Measurements from ENCODE around the gene GPR132.

The GPR132 gene

DNA sequence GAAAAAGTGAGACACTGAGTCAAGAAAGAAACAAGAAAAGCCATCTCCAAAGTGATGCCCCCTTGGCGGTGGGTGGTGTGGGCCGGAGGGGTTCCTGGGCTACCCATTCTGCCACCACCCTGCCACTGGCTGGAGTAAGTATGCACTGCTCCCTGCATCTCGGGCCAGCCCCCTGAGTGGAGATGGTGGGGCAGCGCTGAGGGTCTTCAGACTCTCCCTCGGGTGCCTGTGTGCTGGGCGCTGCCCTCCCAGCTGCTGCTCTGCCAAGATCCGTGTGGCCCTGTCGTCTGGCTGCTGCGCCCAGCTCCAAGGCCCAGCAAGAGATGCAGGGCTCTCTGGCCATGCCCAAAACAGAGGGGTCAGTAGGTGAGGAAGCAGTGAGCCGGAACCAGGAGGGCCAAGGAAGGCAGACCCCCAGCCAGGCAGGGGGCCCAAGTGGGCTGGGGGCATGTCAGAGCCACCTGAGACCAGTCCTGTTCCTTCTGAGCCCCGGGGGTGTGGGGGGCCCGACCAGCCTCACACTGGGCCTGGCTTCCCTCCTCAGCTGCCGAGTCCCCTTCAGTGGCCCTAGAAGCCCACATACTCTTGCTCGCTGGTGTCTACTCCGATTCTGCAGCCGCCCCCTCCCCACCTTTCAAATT is 5.2 kb downstream of the GPR132 start:
- no peak for DNase-seq

DNA sequence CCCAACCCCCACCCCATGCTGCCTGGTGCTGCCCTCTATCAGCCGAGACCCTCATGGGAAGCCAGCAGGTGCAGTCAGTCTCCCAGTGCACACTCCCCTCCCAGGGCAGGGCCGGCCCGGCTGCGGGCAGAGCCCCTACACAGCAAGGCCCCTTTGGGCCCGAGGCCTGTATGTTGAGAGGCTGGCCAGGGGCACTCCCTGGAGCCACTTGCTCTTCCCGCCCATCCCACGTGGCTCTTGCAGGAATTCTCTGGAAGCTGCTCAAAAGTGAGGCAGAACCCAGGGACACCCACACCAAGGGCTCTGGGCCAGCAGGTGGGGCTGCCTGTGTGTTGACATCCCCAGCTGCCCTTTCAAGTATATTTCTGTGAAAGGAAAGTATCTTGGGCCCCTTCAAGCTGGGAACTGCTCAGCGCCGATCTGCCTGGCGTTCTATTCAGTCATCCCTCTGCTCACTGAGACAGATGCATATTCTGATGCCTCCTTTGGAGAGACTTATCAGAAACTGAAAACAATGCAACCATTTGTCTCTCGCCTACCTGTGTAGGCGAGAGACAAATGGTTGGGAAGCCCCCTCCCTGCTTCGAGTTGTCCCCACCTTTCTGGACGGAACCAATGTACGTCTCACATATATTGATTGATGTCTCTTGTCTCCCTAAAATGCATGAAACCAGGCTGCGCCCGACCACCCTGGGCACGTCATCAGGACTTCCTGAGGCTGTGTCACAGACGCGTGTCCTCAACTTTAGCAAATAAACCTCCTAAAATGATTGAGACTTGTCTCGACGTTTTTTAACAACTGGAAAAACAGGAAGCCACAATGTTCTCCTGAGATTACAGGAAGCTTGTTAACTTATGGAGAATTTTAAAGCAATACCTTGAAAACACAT is 6.0 kb downstream of the GPR132 start:
- DNase-seq = peak; percentile 55

DNA sequence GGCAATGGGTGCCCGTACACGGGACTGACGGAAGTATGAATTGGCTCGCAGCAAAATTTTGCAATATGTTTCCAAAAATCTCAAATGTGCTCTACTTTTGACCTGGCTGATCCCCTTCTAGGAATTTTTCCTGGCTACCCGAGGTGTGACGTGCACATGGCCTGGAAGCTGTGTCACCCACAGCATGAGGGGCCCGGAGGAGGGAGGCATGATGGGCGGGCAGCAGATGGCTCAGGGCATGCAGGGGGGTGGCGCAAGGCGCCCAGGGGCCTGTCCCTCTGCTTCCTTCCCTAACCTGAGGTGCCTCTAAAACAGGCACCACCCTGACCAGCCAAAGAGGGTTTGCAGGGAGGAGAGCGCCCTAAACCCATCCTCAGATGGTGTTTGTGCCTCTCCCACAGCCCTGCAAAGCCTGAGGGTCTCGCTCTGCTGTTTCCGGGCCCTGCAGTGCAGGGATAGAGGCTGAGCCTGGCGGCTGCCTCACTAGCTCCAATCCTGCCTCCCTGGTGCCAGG is 6.7 kb downstream of the GPR132 start:
- DNase-seq = no peak

DNA sequence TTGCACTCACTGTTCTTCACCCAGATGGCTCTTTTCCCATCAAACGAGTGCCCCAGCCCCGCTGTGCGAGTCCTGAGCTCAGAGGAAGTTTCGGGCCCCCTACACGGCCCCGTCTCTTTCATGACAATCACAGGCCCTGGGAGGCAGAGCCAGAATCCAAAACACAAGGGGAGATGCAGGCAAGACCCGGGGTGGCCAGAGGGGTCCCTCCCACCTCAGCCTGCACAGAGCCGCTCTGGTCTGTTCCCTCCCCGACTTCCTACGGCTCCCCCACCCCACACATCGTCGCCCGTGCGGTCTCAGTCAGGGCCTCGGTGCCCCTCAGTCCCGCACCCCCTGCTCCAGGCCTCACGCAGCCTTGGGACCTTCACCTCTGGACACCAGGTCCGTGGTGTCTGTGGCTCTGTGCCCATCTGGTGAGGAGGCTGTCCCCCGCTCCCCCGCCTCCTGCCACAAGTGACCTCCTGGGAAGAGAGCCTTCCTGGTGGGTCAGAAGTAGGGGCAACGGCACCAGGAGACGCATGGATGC is 8.9 kb downstream of the GPR132 start:
- no peak for DNase-seq

DNA sequence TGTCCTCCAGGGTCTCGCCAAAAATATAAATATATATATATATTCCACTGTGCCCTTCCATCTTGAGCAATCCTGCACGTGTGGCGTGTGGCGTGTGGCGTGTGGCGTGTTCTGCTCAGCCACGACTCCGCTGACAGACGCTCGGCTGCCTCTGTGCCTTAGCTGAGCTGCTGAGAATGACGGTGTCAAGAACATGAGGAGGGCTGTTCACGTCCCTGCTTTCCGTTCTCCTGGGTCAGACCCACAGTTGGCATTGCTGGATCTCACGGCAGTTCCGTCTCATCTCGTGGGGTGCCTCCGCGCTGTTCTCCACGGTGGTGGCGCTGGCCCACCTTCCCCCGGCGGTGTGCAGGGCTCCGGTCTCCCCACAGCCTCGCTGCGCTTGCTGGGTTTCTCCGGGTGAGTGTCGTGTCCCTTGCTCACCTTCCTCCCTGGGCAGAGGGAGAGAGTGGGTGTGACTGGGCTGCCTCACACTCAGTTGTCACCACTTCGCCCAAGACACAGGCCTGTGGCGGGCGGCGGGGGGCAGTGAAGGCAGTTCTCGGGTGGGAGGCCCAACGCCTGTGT is 9.4 kb downstream of the GPR132 start:
- DNase-seq = no peak

DNA sequence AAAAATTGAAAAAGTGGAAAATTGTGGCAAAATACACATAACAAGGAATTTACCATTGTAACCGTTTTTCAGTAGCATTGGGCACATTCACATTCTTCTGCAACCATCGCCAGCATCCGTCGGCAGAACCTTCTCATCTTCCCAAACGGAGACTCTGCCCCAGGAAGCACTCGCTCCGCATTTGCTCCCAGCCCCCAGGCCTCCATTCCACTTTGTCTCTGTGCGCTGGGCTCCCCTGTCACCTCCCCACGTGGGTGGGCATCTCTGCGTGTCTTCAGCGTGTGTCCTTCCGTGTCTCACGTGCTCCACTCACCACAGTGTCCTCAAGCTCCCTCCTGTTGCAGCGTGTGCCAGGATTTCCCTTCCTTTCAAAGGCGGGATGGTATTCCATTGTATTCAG is 9.9 kb downstream of the GPR132 start:
- DNase-seq = no peak

DNA sequence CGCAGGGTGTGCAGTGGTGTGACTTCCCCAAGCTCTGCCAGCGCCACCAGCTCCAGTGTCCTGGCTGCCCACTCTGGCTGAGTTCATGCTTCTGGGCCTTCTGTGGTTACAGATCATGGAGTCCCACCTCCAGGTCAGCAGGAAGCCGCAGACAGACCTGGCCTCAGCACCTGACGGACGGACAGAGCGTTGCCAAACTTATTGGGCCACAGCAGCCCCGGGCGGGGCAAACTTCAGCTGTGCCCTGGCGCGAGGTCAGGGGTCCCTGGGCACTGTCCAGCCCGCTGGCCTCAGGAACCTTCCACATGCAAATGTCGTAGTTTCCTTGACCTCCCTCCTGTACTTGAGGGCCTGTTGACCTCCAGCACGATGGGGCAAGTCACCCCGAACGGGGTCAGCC is 11.2 kb downstream of the GPR132 start:
- no peak for DNase-seq

DNA sequence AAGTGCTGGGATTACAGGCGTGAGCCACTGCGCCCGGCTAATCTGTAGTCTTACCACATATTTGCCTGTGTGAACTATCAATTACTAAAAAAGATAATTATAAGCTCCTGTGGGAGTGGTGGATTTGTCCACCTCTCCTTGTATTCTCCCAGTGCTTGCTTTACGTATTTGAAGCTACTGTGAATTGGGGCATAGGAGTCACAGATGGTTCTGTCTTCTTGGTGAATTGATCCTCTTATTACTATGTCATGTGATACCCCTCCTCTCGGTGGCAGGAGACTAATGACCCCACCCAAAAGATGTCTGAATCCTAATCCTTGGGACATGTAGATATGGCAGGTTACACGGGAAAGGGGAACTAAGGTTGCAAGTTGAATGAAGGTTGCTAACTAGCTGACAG is 11.8 kb downstream of the GPR132 start:
- no peak for DNase-seq

DNA sequence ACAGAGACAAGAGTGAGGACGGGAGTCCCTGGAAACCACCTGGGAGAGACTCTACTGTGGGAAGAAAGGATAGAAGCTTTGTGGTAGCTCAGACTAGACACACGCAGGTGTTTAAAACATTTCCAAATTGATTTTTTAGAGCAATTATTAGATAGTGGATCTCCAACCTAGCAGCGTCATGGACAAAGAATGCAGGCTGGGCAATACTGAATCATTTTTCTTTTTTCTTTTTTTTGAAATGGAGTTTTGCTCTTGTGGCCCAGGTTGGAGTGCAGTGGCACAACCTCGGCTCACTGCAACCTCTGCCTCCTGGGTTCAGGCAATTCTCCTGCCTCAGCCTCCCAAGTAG is 13.1 kb downstream of the GPR132 start:
- DNase-seq = no peak

DNA sequence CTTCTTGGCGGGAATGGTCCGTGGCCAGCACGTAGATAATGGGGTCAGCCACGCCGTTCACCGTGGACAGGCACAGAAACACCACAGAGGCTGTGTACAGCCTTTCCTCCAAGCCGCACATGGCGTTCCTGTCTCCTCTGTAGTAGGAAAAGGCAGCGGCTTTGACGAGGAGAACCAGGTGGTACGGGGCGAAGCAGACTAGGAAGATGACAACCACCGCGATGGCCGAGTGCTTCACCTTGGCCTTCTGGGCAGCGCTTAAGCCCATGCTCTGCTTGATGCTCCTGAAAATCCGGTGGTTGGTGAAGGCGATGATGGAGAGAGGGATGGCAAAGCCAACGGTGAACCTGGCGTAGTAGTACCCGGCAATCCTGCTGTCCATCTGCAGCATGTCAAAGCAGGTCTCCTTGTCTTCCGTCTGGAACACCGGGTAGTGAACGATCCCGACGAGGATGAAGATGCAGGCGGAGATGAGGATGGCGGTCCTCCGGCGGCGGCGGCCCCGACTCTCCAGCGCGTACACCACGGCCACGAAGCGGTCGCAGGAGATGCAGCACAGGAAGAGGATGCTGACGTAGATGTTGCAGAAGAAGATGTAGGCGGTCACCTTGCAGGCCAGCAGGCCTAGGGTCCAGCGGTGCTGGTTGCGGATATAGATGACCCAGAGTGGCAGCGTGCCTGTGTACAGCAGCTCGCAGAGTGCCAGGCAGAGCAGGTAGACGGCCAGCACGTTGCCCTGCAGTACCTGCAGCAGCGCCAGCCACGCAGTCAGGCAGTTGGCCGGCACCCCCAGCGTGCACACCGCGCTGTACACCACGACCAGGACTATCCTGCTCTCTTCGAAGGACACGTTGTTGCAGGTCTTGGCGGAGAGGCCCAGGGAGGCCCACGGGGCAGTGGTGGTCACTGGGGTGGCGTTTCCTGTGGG is 13.8 kb downstream of the GPR132 start:
- DNase-seq = no peak

DNA sequence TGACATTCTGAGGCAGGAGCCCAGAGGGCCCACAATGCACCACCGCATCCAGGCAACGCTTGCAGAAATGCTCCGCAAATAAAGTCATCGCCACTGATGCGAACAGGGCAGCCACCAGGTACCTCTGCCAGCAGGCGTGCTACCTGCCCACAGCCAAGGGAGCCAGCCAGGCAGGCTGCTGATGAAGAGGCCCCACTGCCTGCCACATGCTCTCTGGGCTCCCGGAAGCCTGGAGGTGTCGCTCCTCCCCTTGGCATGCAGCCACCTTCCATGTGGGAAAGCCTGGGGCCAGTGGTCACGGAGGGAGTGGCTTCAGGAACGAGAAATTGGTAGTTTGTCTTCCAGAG is 14.7 kb downstream of the GPR132 start:
- DNase-seq = no peak

DNA sequence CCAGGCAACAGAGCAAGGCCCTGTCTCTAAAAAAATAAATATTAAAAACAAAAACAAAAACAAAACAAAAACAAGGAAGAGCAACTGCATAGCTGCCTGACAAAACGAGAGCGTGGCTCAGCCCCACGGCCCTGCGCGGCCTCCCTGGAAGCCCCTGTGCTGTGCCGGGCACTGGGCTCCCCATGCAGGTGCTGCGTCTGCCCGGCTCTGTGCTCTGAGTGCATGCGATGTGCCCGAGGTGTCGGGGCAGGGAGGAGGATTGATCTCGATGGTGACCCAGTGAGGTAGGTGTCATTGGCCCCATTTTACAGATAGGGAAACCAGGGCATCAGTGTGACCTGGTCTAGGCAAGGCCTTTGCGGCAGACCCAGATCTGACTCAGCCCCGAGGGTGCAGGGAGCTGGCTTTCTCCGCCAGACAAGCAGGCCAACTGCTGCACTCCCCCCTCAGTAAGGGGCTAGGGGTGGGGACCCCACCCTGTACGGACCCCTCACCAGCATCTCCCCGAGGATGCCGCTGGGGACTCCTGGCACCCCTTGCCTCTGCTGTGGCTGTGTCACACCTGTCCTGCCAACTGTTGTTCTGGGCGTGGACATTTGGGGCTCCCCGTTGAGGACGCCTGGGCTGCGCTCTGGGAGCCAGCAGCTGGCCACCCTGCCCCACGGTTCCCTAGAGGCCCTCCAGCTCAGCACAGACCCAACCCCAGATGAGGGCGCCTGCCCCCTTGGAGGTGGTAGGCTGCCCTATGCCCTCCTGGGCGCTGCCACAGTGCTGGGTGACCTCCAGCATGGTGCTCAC is 15.3 kb downstream of the GPR132 start:
- DNase-seq = no peak

DNA sequence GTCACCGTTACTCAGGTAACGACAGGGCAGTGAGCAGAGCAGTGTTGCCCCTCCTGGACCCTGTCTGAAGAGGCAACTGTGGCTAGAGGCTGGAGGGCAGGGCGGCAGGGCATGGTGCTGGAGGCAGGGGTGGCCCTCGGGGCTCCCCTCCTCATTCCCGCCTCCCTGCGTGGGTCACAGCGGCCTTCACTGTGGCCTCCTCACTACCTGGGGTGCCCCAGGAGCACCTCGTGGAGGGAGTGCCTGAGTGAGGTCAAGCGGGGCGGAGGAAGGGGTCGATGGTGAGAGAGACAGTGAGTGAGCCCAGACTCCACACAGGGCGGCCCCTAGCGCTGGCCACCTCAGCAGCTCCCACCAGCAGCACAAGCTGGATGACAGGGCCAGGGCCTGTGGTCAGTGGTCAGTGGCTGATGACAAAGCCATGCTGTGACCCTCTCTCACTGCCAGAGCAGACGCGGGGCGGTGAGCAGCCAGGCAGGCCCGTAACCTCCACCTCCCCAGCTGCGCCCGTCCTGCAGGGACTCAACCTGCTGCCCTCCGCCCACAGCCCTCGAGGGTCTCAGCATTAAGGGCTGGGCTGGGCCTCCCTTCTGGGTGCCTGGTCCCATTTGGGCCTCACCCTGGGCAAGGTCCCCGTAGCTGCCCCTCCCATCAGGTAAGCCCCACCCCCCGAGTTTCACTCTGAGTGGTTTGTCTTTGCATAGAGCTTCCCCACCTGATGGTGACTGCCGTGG is 17.8 kb downstream of the GPR132 start:
- no peak for DNase-seq

DNA sequence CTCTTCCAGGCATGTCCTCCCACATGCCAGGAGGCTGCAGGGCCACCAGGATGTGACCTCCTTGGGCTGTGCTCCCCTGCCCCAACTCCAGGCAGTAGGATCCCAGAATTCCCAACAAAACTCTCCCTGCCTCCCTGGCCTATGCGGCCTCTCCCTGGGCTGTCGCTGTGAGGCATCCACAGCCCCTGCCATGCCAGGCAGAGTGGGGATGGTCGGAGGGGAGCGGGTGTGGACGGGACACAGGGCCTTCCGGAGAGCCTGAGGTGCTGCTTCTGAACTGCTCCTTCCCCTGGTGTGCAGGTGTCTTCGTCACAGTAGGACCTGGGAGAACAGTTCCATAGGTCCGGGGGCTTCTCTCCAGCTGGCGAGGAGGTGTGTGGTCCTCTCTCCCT is 18.3 kb downstream of the GPR132 start:
- DNase-seq = no peak

DNA sequence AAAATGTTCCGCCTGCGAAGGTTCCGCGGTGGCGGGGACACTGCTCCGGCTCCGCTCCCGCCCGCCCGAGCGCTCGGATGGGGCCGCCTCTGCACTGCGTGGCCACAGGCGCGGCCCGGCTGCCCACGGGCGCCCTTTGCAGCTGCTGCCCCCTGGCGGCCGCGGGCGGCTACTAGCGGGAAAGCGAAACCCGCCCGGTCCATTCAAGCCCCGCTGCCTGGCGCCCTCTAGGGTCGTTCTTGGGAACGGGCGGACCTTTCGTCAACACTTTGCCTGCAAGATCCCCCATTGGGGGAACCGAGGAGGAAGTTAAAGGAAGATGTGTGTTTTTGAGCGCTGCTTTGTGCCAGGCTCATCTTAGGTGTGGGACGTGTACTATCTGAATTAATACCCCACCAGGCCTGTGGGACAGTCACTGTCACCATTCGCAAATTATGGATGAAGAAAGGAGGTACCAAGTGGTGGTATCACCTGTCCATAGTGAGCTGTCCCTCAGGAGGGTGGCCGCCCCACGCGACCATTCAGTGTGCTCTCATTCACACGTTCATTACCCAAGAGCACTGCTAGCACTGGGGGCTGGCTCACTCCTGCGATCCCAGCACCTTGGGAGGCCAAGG is 19.4 kb downstream of the GPR132 start:
- peak; percentile 83 for DNase-seq

DNA sequence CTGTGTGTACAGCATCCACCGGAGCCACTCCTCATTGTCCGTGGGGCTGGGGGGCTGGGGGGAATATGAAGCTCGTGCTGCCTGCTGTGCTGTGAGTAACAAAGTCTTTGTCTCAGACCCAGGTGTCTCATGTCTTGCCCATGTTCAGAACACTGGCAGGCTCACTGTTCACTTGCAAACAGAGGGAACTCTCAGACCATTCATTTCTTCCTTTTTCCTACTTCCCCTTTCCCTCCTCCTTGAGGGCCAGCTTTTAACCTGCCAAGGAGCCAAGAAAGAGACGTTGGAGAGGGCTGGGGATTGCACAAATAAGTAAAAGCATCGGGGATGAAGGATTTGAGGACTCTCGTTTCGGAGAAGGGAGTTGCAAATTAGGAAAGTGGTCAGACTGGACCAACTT is 21.6 kb downstream of the GPR132 start:
- DNase-seq = no peak

DNA sequence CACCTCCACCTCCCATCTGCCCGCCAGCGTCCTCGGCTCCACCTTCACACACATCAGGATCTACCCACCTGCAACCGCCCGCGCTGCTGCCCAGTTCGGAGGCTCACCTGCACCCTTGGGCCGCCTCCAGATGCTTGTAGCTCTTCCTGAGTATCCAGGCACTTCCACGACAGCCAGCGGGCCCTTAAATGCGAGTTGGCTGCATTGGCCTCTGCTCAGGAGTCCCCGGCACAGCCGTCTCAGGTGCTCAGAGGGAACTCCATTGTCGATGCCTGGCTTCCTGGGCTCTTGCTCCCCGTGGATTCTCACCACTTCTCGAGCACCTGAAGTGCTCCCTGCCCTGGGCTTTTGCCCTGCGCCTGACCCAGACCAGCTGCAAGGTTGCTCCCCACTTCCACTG is 22.4 kb downstream of the GPR132 start:
- no peak for DNase-seq

DNA sequence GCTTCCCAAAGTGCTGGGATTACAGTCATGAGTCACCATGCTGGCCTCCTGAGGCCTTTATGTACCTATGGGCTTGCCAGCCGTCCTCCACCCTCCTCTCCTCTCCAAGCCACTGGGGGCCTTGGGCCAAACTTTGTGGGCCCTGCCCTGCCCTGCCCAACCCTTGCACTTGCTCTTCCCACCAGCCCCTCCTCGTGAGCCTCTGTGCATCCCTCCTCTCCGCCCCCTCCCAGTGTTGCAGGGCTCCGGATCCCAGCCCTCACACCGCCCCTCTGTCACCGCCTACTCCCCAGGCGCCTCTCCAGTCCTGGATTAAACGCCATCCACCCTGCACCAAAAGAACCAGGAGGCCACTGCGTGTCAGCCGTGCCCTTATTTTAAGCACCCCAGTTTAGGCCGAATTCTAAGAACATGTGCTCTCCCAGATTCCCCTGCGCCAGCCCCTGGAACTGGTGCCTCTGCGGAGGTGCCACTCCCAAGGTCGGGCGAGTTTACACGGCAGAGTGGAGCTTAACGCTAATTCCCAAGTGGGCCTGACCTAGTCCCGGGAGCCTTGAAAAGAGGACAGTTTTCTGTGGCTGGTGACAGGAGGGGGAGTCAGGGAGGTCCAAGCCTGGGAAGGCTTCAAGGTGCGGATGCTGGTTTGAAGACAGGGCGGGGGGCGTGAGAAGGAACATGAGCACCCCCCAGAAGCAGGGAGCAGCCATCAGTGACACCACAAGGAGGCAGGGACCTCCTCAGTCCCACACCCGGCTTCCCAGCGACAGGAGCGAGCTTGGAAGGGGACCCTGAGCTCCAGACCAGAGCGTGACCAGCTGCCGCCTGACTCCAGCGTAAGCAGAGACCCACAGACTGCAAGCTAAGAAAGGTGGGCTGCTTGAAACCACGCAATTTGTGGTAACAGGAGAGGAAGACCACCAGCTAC is 23.1 kb downstream of the GPR132 start:
- no peak for DNase-seq

DNA sequence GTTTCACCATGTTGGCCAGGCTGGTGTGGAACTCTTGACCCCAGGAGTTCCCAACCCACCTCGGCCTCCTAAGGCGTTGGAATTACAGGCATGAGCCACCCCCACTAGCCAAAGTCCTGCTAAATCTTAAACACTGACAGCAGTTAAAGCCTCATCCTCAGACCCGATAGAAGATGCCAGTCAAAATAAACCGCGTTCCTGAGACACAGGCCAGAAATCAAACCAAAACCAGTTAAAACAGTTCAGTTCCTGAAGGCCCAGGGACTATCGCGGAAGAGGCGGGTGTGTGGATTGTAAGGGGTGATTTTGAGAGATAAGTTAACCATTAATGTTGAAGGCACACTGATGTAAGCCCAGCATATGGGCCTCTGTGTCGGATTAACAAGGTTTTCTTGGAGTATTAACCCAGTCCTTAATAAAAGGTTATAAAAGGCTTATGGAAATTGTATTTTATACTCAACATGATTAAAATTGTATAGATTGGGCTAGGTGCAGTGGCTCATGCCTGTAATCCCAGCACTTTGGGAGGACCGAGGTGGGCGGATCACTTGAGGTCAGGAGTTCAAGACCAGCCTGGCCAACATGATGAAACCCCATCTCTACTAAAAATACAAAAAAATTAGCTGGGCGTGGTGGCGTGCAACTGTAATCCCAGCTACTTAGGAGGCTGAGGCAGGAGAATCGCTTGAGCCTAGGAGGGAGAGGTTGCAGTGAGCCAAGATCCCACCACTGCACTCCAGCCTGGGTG is 25.6 kb downstream of the GPR132 start:
- DNase-seq = no peak
